GM11168 (cell line): ENCODE measurements around the gene KIF19.

ENCODE experiments used
- in situ Hi-C: fragments of 300-500 bp; cut with MboI; formaldehyde crosslinking; loops from one replicate; pipeline ENCODE4 v1.12.0; 2022; ENCODE audit warnings: low sequenced_read_pairs; ENCODE audit not compliant: unreplicated experiment

KIF19 gene

DNA sequence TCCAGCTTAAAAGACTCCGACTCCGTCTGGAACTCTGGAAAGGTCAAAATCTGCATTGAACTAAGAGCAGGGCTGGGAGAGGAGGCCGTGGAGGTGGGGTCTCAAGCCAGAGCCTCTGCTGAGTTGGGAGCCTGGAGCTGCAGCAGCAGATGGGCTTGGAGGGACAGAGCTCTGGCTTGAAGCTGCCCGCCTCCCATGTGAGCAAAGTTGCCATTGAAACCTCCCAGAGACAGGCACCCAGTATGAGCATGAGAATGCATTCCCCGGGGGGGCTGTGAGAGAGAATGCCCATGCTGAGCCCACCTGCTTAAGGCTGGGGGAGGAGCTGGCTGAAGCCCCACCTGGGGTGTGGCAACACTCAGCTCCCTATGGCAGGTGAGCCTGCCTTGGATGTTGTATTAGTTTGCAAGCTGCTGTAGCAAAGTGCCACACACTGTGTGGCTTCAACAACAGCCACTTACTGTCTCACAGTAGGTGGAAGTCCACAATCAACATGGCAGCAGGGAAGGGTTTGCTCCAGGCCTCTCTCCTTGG, 9.6 kb downstream of the KIF19 start:
- in situ Hi-C loops: no loop called here

- in situ Hi-C loops: no loop called here
Observed at GRCh38 chr17:74336307-74336706, 10.3 kb downstream of the KIF19 start.

DNA sequence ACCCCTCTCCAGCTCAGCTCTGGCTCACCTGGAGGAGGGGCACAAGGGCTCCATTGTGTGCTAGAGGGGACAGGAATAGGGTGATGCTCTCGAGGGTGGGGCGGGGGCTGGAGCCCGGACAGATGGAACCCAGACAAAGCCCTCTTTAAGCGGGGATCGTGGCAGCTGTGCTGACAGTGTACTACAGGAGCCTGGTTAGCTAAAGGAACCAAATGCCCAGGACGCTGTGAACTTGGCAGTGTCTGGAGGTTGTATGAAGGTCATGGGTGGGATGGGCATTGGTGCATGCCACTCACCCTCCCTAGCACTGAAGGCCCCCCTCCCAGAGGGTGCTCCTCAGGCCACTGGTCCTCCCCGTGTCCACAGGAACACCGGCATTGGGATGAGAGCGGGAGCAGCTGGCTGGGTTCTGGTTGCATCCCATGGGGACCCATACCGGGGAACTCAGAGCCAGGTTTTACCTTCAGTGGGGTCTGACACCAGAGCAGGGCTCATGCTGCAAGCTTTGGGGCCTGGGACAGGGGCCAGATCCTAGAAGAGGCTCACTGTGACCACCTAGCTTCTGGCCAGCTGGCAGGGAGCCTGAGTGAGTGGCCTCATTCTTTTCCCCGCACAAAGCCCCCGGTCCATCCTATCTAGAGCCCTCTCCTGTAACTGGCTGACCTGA, 11.9 kb downstream of the KIF19 start:
- in situ Hi-C loops: no loop called here

DNA sequence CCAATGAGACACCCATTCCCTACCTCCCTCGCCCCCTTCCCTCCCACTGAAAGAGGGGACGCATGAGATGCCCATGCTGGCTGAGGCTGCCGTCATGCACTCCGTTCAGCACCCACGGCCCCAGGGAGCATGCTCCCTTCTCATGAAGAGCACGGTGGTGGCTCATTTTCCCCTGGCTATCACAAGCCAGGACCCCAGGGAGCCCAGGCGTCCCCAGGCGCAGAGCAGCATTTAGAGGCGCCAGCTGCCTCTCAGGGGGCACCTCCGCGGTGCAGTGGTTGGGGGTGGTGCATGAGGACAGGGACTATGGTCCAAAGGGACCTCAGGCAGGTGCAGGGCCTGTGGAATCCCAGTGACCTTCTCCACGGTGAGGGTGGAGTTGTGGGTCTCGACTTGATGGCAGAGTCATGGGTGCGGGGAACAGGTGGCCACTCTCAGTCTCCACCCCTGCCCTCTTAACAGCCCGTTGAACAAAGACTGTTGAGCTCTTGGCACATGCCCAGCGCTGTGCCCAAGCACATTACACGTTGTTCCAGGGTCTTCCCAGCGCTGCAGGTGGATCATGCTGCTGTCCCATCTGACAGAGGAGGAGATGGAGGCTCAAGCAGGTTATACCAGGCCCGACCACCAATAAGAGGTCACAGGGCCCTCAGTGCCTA, 13.6 kb downstream of the KIF19 start:
- in situ Hi-C loops: no loop called here

GRCh38 chr17:74340470-74341023, 14.5 kb downstream of the KIF19 start:
- in situ Hi-C loops: no loop called here

- in situ Hi-C loops: no loop called here
Observed at GRCh38 chr17:74342224-74342623, 16.2 kb downstream of the KIF19 start.

GRCh38 chr17:74343121-74343520, 17.1 kb downstream of the KIF19 start:
- in situ Hi-C loops: no loop called here

DNA sequence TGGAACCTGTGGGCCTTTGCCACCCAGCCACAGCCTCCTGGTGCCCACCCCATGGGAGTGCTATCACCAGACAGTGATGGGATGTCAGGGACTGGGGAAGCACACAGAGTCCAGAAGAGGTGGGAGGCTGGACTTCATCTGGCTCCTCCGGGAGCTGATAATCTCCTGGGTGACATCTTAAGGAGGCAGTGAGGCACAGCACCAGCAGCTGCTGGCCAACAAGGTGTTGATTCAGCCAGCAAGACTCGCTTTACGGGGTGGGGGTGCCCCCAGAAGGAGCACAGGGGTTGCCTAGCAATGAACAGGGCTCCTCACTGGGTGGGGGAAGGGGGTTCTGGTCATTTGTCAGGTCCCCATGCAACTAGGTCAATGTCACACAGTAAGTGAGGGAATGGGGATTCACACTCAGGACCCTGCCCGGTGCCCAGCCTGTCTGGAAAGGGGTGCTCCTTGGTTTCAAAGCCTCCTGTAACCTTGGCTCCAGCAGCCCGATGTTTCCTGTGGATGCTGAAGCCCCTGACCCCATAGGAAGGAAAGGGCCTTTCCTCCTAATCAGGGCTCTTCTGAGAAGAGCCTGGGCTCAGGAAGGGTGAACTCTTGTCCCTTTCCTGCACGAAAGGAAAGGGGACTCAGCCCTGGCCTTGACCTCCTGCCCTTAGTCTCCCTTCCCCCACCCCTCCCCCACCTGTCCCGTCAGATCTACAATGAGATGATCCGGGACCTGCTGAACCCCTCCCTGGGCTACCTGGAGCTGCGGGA, 17.7 kb downstream of the KIF19 start:
- in situ Hi-C loops: no loop called here

DNA sequence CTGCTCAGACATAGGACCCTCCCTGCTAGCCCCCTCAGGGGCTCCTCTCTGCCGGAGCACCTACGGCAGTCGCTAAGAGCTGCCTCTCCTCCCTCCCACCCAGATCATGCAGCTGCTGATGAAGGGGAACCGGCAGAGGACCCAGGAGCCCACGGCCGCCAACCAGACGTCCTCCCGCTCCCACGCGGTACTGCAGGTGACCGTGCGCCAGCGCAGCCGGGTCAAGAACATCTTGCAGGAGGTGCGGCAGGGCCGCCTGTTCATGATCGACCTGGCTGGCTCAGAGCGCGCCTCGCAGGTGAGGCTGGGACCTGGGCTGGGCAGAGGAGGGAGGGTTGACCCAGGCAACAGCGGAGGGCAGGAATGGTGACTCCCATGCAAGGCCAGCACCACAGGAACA, 18.6 kb downstream of the KIF19 start:
- in situ Hi-C loops: no loop called here

DNA sequence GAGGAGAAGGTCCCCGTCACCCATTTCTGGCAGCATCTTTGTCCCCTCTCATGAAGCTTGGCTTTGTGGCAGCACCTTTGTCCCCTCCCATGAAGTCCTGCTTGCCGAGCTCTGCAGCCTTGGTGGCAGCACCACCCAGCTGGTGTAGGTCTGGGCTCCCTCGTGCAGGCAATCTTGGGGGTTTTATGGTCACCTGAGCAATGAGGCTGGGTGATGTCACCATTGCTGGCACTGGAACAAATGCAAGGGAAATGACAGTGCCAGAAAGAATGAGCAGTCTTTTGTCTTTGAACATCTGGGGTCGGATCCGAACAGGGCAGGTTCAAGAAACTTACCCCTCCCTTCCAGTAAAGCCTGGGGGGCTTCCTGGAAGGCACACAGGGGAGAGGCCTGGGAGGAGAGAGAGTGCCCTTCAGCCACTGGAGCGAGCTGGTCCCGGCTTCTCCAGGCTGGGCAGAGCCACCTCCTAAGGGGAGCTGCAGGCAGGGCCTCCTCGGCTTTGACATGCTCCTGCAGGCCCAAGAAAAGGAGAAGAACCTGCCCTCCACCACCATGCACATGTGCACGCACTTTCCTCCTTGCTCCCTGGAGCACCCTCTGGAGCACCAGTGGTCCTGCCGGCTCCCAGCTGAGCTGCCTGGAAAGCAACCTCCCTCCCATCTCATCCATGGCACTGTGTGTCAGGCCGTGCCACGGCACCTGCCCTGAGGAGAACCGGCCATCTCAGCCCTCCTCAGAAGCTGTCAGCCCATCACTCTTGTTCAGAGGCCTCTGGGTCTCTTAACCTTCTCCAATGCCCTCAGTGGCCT, 19.6 kb downstream of the KIF19 start:
- in situ Hi-C loops: no loop called here

GRCh38 chr17:74347646-74348045, 21.6 kb downstream of the KIF19 start:
- in situ Hi-C loops: no loop called here

- in situ Hi-C loops: no loop called here
Observed at GRCh38 chr17:74349120-74349519, 23.1 kb downstream of the KIF19 start.

- in situ Hi-C loops: loop anchor here (10.0 kb wide), 1 partner anchor 46 kb away; no protein-coding TSS in a partner anchor
Observed at GRCh38 chr17:74350486-74350885, 24.5 kb downstream of the KIF19 start.

GRCh38 chr17:74351552-74352210, 25.7 kb downstream of the KIF19 start:
- in situ Hi-C loops: loop anchor here (10.0 kb wide), 1 partner anchor 47 kb away; no protein-coding TSS in a partner anchor

DNA sequence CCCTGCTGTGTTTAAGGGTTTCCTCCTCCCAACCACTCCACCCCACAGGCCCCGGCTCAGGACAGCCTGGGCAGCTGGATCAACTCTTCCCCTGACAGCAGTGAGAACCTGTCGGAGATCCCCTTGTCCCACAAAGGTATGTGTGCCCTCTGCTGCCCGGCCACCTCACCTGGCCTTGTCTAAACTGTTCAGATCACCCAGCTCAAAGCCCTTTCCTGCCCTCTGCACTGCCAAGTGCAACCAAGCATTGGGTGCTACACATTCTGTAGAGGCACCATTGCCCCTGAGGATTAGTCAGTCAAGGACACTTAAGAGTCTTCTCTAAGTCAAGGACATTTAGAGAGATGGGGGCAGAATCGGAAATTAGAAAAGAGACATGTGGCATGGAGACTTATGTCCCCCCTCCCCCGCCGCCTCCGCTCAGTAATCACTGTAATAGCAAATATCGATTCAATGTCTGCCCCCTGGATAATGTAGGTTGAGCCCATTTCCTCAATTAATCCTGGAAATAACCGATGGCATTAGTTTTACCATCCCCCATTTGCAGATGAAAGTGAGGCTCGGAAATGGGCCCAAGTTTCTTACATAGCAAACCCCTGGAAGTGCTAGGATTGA, 27.5 kb downstream of the KIF19 start:
- in situ Hi-C loops: loop anchor here (10.0 kb wide), 1 partner anchor 49 kb away; no protein-coding TSS in a partner anchor

DNA sequence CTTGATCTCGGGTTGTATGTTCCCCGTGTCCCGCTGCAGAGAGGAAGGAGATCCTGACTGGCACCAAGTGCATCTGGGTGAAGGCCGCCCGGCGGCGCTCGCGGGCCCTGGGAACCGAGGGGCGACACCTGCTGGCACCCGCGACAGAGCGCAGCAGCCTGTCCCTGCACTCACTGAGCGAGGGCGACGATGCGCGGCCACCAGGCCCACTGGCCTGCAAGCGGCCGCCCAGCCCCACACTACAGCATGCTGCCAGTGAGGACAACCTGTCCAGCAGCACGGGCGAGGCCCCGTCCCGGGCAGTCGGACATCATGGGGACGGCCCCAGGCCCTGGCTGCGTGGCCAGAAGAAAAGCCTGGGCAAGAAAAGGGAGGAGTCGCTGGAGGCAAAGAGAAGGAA, 28.1 kb downstream of the KIF19 start:
- in situ Hi-C loops: loop anchor here (10.0 kb wide), 1 partner anchor 49 kb away; no protein-coding TSS in a partner anchor

DNA sequence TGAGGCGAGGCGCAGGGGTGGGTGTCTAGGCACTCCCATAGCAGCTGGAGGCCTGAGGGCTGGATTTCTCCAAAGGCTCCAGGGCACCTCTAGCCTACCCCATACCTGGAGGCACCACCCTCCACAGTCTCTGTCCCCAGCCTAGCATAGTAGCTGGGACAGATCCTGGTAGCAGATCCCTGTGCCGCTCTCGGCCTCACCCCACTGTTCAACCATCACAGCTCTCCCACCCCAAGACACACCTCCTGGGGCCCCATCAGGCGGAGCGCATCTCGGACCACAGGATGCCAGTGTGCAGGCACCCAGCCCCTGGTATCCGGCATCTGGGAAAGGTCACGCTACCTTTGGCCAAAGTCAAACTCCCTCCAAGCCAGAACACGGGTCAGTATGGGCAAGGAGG, 28.5 kb downstream of the KIF19 start:
- in situ Hi-C loops: loop anchor here (10.0 kb wide), 1 partner anchor 50 kb away; no protein-coding TSS in a partner anchor

GRCh38 chr17:74355065-74355464, 29.0 kb downstream of the KIF19 start:
- in situ Hi-C loops: loop anchor here (10.0 kb wide), 1 partner anchor 50 kb away; no protein-coding TSS in a partner anchor
